ENCODE measurements around the gene TMEM107. TPM values are rescaled to one million over a fixed set of nuclear protein-coding genes. Genes with fewer than 3 reads are reported as not detected.

The TMEM107 gene
- total and polyA plus RNA-seq, 10 of the 15 experiments (the other 5 are each of a cell fraction or from before 2014, with no cell fraction given) = 7.9 to 38.7 (median 22.9) TPM

GRCh38 chr17:8131844-8132441 lies 44.2 kb downstream of the TMEM107 start:
- TF ChIP-seq TBL1XR1 (IDR thresholded peaks at IDR 0.05; ENCODE audit: low read depth, low read length) (no peak), RFX5 (IDR thresholded peaks at IDR 0.05; ENCODE audit: low read depth, low read length) (no peak), POLR2AphosphoS2 (IDR thresholded peaks at IDR 0.05; ENCODE audit: low read depth, low read length) (no peak), YBX1 (IDR thresholded peaks at IDR 0.05) (no peak), NR2C1 (IDR thresholded peaks at IDR 0.05) (no peak), TCF12 (IDR thresholded peaks at IDR 0.05; ENCODE audit: low read depth, low read length) (no peak), POLR2A (IDR thresholded peaks at IDR 0.05; ENCODE audit: low read depth, low read length) (no peak), MTA3 (IDR thresholded peaks at IDR 0.05; ENCODE audit: borderline replicate concordance, low read length) (no peak), SPI1 (IDR thresholded peaks at IDR 0.05; ENCODE audit: borderline replicate concordance, insufficient read depth, low read depth, low read length) (no peak), CEBPB (IDR thresholded peaks at IDR 0.05; ENCODE audit: borderline replicate concordance in 1 of 2, low read depth in 2 of 2, low read length in 2 of 2) (no peak), ATF7 (IDR thresholded peaks at IDR 0.05; ENCODE audit: low read depth) (no peak), GABPA (IDR thresholded peaks at IDR 0.05; ENCODE audit: low read depth) (no peak), NFXL1 (IDR thresholded peaks at IDR 0.05; ENCODE audit: borderline replicate concordance) (no peak), NFYB (IDR thresholded peaks at IDR 0.05; ENCODE audit: insufficient read depth, low read depth, low read length) (no peak)
- TF ChIP-seq, protein P1, sequence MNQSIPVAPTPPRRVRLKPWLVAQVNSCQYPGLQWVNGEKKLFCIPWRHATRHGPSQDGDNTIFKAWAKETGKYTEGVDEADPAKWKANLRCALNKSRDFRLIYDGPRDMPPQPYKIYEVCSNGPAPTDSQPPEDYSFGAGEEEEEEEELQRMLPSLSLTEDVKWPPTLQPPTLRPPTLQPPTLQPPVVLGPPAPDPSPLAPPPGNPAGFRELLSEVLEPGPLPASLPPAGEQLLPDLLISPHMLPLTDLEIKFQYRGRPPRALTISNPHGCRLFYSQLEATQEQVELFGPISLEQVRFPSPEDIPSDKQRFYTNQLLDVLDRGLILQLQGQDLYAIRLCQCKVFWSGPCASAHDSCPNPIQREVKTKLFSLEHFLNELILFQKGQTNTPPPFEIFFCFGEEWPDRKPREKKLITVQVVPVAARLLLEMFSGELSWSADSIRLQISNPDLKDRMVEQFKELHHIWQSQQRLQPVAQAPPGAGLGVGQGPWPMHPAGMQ (IDR thresholded peaks at IDR 0.05; ENCODE audit: borderline replicate concordance) = no peak
- SMC1A ChIA-PET (ENCODE audit: uncharacterized antibody, unreplicated experiment) = no interaction called here
- H3K4me1 ChIP-seq (ENCODE audit: control insufficient read depth, insufficient read depth, low read length) = 0 out of 2 replicates have a peak, but pooled peaks cover 4% of the 10 kb centered on the region
- no peak overlapping the region for H2AFZ ChIP-seq (ENCODE audit: control insufficient read depth, low read depth, low read length)
- no peak overlapping the region for H3K4me2 ChIP-seq (ENCODE audit: control insufficient read depth, insufficient read depth)
- BruUV-seq (replicated peaks) = no TSS peak
- no peak overlapping the region for H3K27ac ChIP-seq (ENCODE audit: control insufficient read depth, insufficient read depth)
- no peaks in the 10 kb centered on the region for H4K20me1 ChIP-seq (ENCODE audit: control insufficient read depth, insufficient read depth)
- no peaks in the 10 kb centered on the region for H3K36me3 ChIP-seq (ENCODE audit: control insufficient read depth in 2 of 2, insufficient read depth in 2 of 2, low read length in 1 of 2)
- RAD21 ChIA-PET (ENCODE audit: unreplicated experiment) = interaction anchor here (0.7 kb wide), 1 partner anchor 273 kb away, joined by 3 read pairs; no protein-coding TSS in a partner anchor
- CTCF ChIA-PET = interaction anchor here (0.8 to 4.1 kb wide), 2 partner anchors 9 to 12 kb away, joined by 3 to 20 read pairs; no protein-coding TSS in a partner anchor
- in situ Hi-C loops (cut with MboI) = no loop called here
- H3K9me3 ChIP-seq (replicated peaks; ENCODE audit: control insufficient read depth, insufficient read depth, low read length) = no peaks in the 10 kb centered on the region
- H3K79me2 ChIP-seq (ENCODE audit: control insufficient read depth, insufficient read depth, low read length) = no peaks in the 10 kb centered on the region
- FAIRE-seq (no peak), DNase-seq (ENCODE audit: low read depth, low spot score) (no peak), ATAC-seq (peak; percentile 42; the same call in 2 of the 3 replicates)
- 3% methylated on average over 3 of the region's 3 CpGs for WGBS (ENCODE audit: insufficient coverage, insufficient replicate concordance, low lambda C conversion rate, missing lambda C conversion rate)
- intact Hi-C loops (cut with micrococcal nuclease; ENCODE audit: unreplicated experiment) = no loop called here
- no peaks in the 10 kb centered on the region for H3K27me3 ChIP-seq (replicated peaks in 1 of 2; ENCODE audit: control insufficient read depth in 2 of 2, insufficient read depth in 2 of 2, low read length in 1 of 2)
- H3K9ac ChIP-seq (ENCODE audit: control insufficient read depth, insufficient read depth, low read length) = no peak overlapping the region
- POLR2A ChIA-PET = interaction anchor here (0.6 to 0.8 kb wide), 2 partner anchors 12 to 188 kb away, joined by 3 to 4 read pairs; no protein-coding TSS in a partner anchor
- no peak overlapping the region for H3K4me3 ChIP-seq
